H1 (cell line): ENCODE measurements around the gene COL9A2. TPM values are rescaled to one million over a fixed set of nuclear protein-coding genes. Genes with fewer than 3 reads are reported as not detected.

Source experiments
- CTCF ChIA-PET: fragments of 300-600 bp; sonication (Branson Sonifier 250); formaldehyde crosslinking; loops from one replicate; lab custom pipeline; 2021; ENCODE audit not compliant: partially characterized antibody; lab: Charles Lee
- POLR2A ChIA-PET: fragments of 300-600 bp; sonication (Branson Sonifier 250); formaldehyde crosslinking; loops from one replicate; lab custom pipeline; 2021; ENCODE audit warnings: inconsistent platforms; ENCODE audit not compliant: partially characterized antibody; lab: Charles Lee
- DNase-seq, 2 experiments: peaks; one replicate each; pipeline versions ENCODE4 v3.0.0 to v3.0.0-alpha.2; 2010 to 2022; ENCODE audit warnings: low spot score in 2 of 2, low read depth in 1 of 2, mixed read lengths in 1 of 2
- FAIRE-seq: peaks from 2 replicates; lab custom pipeline; 2011; peaks lifted over from hg19 to GRCh38; lab: Jason Lieb, UNC
- H2AFZ ChIP-seq: 2 replicates; pipeline ENCODE4 v1.8.1; 2012; ENCODE audit warnings: low read length, inconsistent platforms
- H2AK5ac ChIP-seq: 2 replicates; pipeline ENCODE4 v1.6.1; 2013; ENCODE audit warnings: low read depth, low read length
- H2BK120ac ChIP-seq: replicated peaks from 2 replicates; pipeline ENCODE3; 2013; ENCODE audit warnings: low read depth, low read length, inconsistent platforms
- H2BK12ac ChIP-seq: 2 replicates; pipeline ENCODE4 v1.6.1; 2013; ENCODE audit warnings: low read depth, low read length
- H2BK15ac ChIP-seq: 2 replicates; pipeline ENCODE4 v1.6.1; 2013; ENCODE audit warnings: low read length
- H2BK20ac ChIP-seq: 2 replicates; pipeline ENCODE4 v1.6.1; 2013; ENCODE audit warnings: low read length
- H2BK5ac ChIP-seq: 2 replicates; pipeline ENCODE4 v1.6.1; 2013; ENCODE audit warnings: low read depth, low read length
- H3K14ac ChIP-seq: 2 replicates; pipeline ENCODE4 v1.6.1; 2013; ENCODE audit warnings: inconsistent platforms; ENCODE audit not compliant: insufficient read length
- H3K18ac ChIP-seq: 2 replicates; pipeline ENCODE4 v1.6.1; 2013; ENCODE audit warnings: low read length; ENCODE audit errors: extremely low read depth
- H3K23ac ChIP-seq: 2 replicates; pipeline ENCODE4 v1.6.1; 2013; ENCODE audit warnings: inconsistent platforms; ENCODE audit not compliant: insufficient read length
- H3K23me2 ChIP-seq: 2 replicates; pipeline ENCODE4 v1.6.1; 2013; ENCODE audit warnings: low read depth, low read length
- H3K27ac ChIP-seq: 2 replicates; pipeline ENCODE4 v1.6.1; 2011; ENCODE audit warnings: low read depth, low read length, inconsistent platforms
- H3K27me3 ChIP-seq, 4 experiments: replicated peaks in 1 of 4; 1 replicate in 1 of 4; 2 replicates in 3 of 4; pipeline versions ENCODE4 v1.6.1 to v1.8.1; 2011 to 2013; ENCODE audit warnings: low read length in 3 of 4, mild to moderate bottlenecking in 3 of 4, inconsistent platforms in 2 of 4, mixed read lengths in 2 of 4, moderate library complexity in 1 of 4; ENCODE audit not compliant: control insufficient read depth in 3 of 4, insufficient read depth in 3 of 4; ENCODE audit errors: extremely low read depth in 1 of 4
- H3K36me3 ChIP-seq, 4 experiments: 2 replicates each; pipeline versions ENCODE4 v1.6.1 to v1.8.1; 2011 to 2013; ENCODE audit warnings: mild to moderate bottlenecking in 4 of 4, low read length in 3 of 4, moderate library complexity in 2 of 4, control low read depth in 1 of 4, inconsistent platforms in 1 of 4; ENCODE audit not compliant: insufficient read depth in 4 of 4, control insufficient read depth in 2 of 4
- H3K4ac ChIP-seq: replicated peaks from 2 replicates; pipeline ENCODE3; 2013; ENCODE audit warnings: low read length, low read depth, mixed read lengths, inconsistent platforms; ENCODE audit not compliant: insufficient read length
- H3K4me1 ChIP-seq, 4 experiments: replicated peaks in 1 of 4; 1 replicate in 1 of 4; 2 replicates in 3 of 4; pipeline versions ENCODE4 v1.6.1 to v1.8.1; 2011 to 2013; ENCODE audit warnings: low read length in 3 of 4, inconsistent platforms in 2 of 4, mixed read lengths in 1 of 4; ENCODE audit not compliant: insufficient read depth in 4 of 4, control insufficient read depth in 3 of 4
- H3K4me2 ChIP-seq, 2 experiments: 2 replicates each; pipeline versions ENCODE4 v1.6.1 to v1.8.1; 2011 to 2013; ENCODE audit warnings: low read depth in 2 of 2, low read length in 2 of 2, control low read depth in 1 of 2, inconsistent platforms in 1 of 2, mild to moderate bottlenecking in 1 of 2; ENCODE audit not compliant: insufficient read depth in 1 of 2
- H3K4me3 ChIP-seq, 4 experiments: fragments of 200-600, 300-600 bp in 1 of 4; sonication (generic), shearing (Covaris generic), sonication (Bioruptor Twin) in 1 of 4; 2 replicates each; pipeline versions ENCODE4 v1.5.1 to v1.8.1; 2011 to 2016; ENCODE audit warnings: low read length in 4 of 4, low read depth in 3 of 4, control low read depth in 2 of 4, inconsistent platforms in 2 of 4, mild to moderate bottlenecking in 2 of 4, mixed read lengths in 1 of 4, moderate library complexity in 1 of 4; ENCODE audit not compliant: insufficient read depth in 2 of 4; ENCODE audit errors: extremely low read depth in 1 of 4
- H3K56ac ChIP-seq: replicated peaks from 2 replicates; pipeline ENCODE3; 2013; ENCODE audit warnings: low read depth, mild to moderate bottlenecking, mixed read lengths, low read length, inconsistent platforms; ENCODE audit not compliant: insufficient read length
- H3K79me1 ChIP-seq: 2 replicates; pipeline ENCODE4 v1.6.1; 2013; ENCODE audit warnings: low read depth, low read length, control low read depth
- H3K79me2 ChIP-seq, 2 experiments: 2 replicates each; pipeline versions ENCODE4 v1.6.1 to v1.8.1; 2012 to 2013; ENCODE audit warnings: low read length in 2 of 2, mild to moderate bottlenecking in 2 of 2, inconsistent platforms in 1 of 2; ENCODE audit not compliant: insufficient read depth in 2 of 2, control insufficient read depth in 1 of 2
- H3K9ac ChIP-seq, 4 experiments: replicated peaks in 1 of 4; 1 replicate in 1 of 4; 2 replicates in 3 of 4; pipeline versions ENCODE4 v1.6.1 to v1.8.1; 2011 to 2013; ENCODE audit warnings: low read depth in 3 of 4, low read length in 3 of 4, control low read depth in 2 of 4, mild to moderate bottlenecking in 2 of 4, moderate library complexity in 2 of 4, inconsistent platforms in 1 of 4; ENCODE audit errors: extremely low read depth in 1 of 4
- H3K9me3 ChIP-seq, 2 experiments: 2 replicates each; pipeline versions ENCODE4 v1.6.1 to v1.8.1; 2012 to 2013; ENCODE audit warnings: mild to moderate bottlenecking in 2 of 2, moderate library complexity in 2 of 2, control low read depth in 1 of 2, inconsistent platforms in 1 of 2, low read depth in 1 of 2, low read length in 1 of 2, mixed read lengths in 1 of 2; ENCODE audit not compliant: insufficient read depth in 2 of 2
- H4K20me1 ChIP-seq, 2 experiments: replicated peaks in 1 of 2; 2 replicates each; pipeline versions ENCODE3 to v1.8.1; 2011 to 2013; ENCODE audit warnings: inconsistent platforms in 2 of 2, low read length in 2 of 2, mild to moderate bottlenecking in 1 of 2; ENCODE audit not compliant: insufficient read depth in 2 of 2, control insufficient read depth in 1 of 2
- H4K5ac ChIP-seq: 2 replicates; pipeline ENCODE4 v1.6.1; 2013; ENCODE audit warnings: low read length, low read depth, mixed read lengths, inconsistent platforms; ENCODE audit not compliant: insufficient read length
- H4K8ac ChIP-seq: 2 replicates; pipeline ENCODE4 v1.8.0; 2013; ENCODE audit warnings: mild to moderate bottlenecking, moderate library complexity, low read length, inconsistent platforms; ENCODE audit not compliant: insufficient read depth; ENCODE audit errors: extremely low read depth
- H4K91ac ChIP-seq: replicated peaks from 2 replicates; pipeline ENCODE3; 2013; ENCODE audit warnings: low read length, mixed read lengths, inconsistent platforms; ENCODE audit not compliant: insufficient read length
- BCL11A ChIP-seq, 2 experiments: IDR thresholded peaks; one replicate each; pipeline ENCODE4 v1.6.1; 2011; ENCODE audit warnings: low read depth in 2 of 2, low read length in 2 of 2, mild to moderate bottlenecking in 2 of 2
- CEBPB ChIP-seq: IDR thresholded peaks from 2 replicates; pipeline ENCODE4 v1.6.1; 2012; ENCODE audit warnings: low read depth, low read length
- EZH2 ChIP-seq: fragments of 200-600 bp; sonication (generic); IDR thresholded peaks from 2 replicates; pipeline ENCODE4 v1.7.1; 2012; ENCODE audit warnings: low read depth, mild to moderate bottlenecking, moderate library complexity, low read length, inconsistent platforms; ENCODE audit not compliant: severe bottlenecking
- KDM1A ChIP-seq: fragments of 200-600, 300-600 bp; sonication (generic); IDR thresholded peaks from 2 replicates; pipeline ENCODE4 v1.7.1; 2016; ENCODE audit warnings: mild to moderate bottlenecking, low read length, borderline replicate concordance
- WGBS, 2 experiments: shearing (Covaris generic) in 1 of 2; methylation state at CpG; one replicate each; pipeline versions ENCODE4 v1.1.6 to v1.1.7; 2013 to 2015; ENCODE audit warnings: low lambda C conversion rate in 2 of 2, mixed read lengths in 2 of 2, inconsistent platforms in 1 of 2, low coverage in 1 of 2, missing lambda C conversion rate in 1 of 2; ENCODE audit not compliant: insufficient replicate concordance in 2 of 2, insufficient coverage in 1 of 2, insufficient read length in 1 of 2; ENCODE audit errors: extremely low coverage in 1 of 2, missing lambda C conversion rate in 1 of 2; 5-methylcytosine and 5-hydroxymethylcytosine counted together
- polyA plus RNA-seq, 7 experiments: library from polyadenylated mRNA; depleted of rRNA in 3 of 7; stranded (reverse) in 5 of 7; unstranded in 2 of 7; fragments of >200 nt in 5 of 7; fragments of 200-250 nt in 2 of 7; gene quantifications; 1 replicate in 5 of 7; 2 replicates in 1 of 7; 4 replicates in 1 of 7; pipeline versions ENCODE4 v1.2.1 to v1.2.3, GENCODE V29; 2011 to 2013; ENCODE audit warnings: missing spikeins in 2 of 7, mixed read lengths in 2 of 7
- total RNA-seq: library from RNA; stranded (reverse); fragmentation: NEBNext Ultra II Directional; extraction: Animal tissue kit (Norgen Biotek cat#: 25700); gene quantifications from 2 replicates; pipeline ENCODE4 v1.2.1, GENCODE V29; 2021

Gene COL9A2
- total and polyA plus RNA-seq, 2 of the 8 experiments (the other 6 are each of a cell fraction or from before 2014, with no cell fraction given) = 3.2 to 3.3 TPM

GRCh38 chr1:40351124-40351523 lies 34.0 kb upstream of the COL9A2 start:
- Histone ChIP-seq H4K5ac (no peak overlapping the region), H3K36me3 (no peaks in the 10 kb centered on the region), H4K20me1 (no peaks in the 10 kb centered on the region), H3K56ac (no peak overlapping the region), H3K18ac (no peak overlapping the region), H2BK15ac (no peak overlapping the region), H3K14ac (no peak overlapping the region), H3K23ac (no peak overlapping the region), H3K9ac (no peak overlapping the region), H3K4me3 (no peak overlapping the region), H3K9me3 (no peaks in the 10 kb centered on the region), H2AK5ac (no peak overlapping the region), H2BK5ac (no peak overlapping the region), H2BK12ac (no peak overlapping the region), H3K23me2 (no peaks in the 10 kb centered on the region), H2AFZ (no peak overlapping the region), H3K4me1 (no peaks in the 10 kb centered on the region), H3K79me2 (no peaks in the 10 kb centered on the region), H4K91ac (no peak overlapping the region), H3K79me1 (no peaks in the 10 kb centered on the region), H3K4ac (no peak overlapping the region), H3K4me2 (no peak overlapping the region), H3K27ac (no peak overlapping the region), H2BK20ac (no peak overlapping the region), H3K27me3 (no peaks in the 10 kb centered on the region), H4K8ac (no peak overlapping the region), H2BK120ac (no peak overlapping the region)
- 86% methylated on average over 2 of the region's 2 CpGs; no CpG with 5 or more reads in 1 of the 2 experiments for WGBS, 2 experiments
- DNase-seq = no peak
- FAIRE-seq = no peak
- CTCF ChIA-PET = interaction anchor here (3.5 kb wide), 1 partner anchor 13 kb away, joined by 16 read pairs; no protein-coding TSS in a partner anchor
- POLR2A ChIA-PET = no interaction called here
- TF ChIP-seq BCL11A (IDR thresholded peaks at IDR 0.05; ENCODE audit: low read depth in 2 of 2, low read length in 2 of 2) (no peak), EZH2 (no peak), KDM1A (no peak), CEBPB (no peak)
